GM18508 (cell line): ENCODE data around the gene NUP188.
"Not testable (repeated sequence)": the region's sequence is repeated elsewhere in the genome, so short reads cannot be mapped to it uniquely, and the experiment has no call there.

Experiments
- ATAC-seq: cut with Tn5 transposase; IDR thresholded peaks from one replicate; pipeline ENCODE4 v1.9.1; 2021; ENCODE audit warnings: moderate number of reproducible peaks; ENCODE audit not compliant: insufficient read depth, unreplicated experiment

The NUP188 gene

DNA sequence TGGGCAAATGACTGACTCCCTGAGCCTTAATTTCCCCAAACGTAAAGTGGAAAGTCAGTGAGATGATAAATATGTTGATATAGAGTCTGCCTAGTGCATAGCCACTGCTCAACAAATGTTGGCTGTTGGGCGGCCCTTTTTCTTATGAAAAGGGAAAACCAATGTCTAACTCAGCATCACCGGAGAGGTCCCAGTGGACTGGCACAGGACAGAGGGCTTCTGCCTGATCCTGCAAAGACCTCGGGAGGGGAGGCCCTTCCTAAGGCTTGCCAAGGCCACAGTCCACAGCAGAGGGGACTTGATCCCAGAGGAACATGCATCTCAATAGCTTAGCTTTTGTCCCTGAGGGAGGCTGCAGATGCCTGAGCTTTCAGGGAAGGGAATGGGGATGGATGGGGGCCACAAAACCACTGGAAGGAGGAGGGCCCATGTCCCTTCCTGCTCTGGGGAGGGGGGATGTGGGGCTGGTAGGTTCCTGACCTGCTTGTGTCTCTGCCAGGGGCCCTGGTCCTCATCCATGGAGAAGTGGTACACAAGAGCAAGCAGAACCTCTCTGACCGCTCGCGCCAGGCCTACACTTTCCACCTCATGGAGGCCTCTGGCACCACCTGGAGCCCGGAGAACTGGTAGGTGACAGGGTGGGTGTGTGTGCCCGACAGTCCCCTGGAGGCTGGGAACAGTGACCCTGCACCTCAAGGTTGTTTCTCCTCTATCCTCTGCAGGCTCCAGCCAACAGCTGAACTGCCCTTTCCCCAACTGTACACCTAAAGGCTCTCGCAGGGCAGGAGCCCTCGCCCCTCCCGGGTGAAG, 6.3 kb upstream of the NUP188 start:
- ATAC-seq, result no peak

DNA sequence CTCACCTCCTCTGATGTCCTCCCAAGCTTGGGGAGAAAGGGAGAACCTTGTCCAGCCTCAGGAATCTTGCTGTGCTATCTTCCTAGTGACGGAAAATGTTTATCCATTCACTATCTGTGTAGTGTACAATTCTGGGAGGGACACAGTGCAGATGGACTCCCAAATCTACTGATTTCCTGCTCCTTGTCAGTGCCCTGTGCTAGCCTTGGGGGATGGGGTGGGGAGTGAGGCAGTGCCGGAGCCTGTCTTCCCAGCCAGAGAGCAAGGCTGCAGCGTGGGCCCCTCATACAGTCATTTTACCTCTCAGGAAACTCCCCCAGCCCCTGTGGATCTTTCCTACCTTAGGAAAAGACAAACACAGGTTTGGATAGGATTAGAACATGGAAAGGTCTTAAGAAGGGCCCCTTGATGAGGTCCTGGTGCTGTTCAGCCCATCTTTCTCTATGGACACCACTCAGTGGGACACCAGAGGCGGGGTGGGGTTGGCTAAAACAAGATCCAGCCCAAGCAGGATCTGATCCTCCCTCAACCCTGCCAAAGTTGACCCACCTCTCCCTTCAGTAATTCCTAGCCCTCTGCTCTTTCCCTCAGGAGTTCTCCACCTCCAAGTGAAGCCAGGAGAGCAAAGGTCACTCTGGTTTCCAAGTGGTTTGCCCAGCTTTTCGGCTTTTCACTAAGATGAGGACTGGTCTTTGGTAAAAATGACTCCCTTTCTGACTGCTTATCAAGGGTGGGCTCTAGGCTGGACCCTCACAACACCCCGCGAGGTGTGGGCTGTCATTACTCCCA, 3.5 kb upstream of the NUP188 start:
- no peak for ATAC-seq

DNA sequence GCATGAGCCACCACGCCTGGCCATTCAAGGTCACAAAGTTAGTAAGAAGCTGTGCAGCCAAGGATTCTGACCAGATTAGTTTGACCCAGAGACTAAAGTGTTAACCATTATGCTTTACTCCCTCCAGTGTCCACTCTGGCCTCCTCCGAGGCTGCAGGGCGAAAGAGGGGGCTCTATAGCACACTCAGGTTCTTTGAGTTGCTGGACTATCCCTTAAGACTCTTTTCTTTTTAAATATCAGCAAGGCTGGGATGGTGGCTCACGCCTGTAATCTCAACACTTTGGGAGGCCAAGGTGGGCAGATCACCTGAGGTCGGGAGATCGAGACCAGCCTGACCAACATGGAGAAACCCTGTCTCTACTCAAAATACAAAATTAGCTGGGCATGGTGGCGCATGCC, 2.5 kb upstream of the NUP188 start:
- ATAC-seq, result not testable (repeated sequence)

DNA sequence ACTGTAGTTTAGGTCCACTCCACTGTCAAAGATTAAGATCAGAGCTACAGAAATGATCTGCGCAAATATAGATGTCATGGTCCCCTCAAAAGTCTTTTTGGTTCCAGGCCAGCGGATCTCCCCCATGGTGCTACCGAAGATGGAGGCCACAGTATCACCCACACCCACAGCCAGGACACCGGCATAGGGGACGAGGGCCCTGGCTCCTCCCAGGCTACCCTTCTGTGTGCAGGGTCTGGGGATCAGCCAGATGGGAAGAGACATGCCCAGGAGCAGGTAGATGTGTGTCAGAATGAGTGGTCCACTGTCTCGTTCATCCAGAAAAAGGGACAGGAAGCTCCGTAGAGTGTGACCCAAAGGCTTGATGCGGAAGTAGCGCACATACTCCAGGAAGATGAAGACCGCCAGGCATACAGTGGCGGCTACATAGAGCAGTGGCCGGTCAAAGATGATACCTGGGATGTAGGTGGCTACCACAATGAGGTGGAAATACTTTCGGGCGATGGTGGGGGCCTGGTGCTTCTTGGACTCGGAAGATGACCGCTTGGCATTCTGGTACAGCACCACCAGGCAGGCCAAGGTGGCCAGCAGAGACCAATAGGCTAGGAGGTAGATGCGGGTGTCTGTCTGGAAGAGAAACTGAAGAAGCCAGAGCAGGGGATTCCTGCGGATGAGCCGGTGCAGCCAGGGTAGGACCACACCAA, 1.5 kb upstream of the NUP188 start:
- no peak for ATAC-seq

DNA sequence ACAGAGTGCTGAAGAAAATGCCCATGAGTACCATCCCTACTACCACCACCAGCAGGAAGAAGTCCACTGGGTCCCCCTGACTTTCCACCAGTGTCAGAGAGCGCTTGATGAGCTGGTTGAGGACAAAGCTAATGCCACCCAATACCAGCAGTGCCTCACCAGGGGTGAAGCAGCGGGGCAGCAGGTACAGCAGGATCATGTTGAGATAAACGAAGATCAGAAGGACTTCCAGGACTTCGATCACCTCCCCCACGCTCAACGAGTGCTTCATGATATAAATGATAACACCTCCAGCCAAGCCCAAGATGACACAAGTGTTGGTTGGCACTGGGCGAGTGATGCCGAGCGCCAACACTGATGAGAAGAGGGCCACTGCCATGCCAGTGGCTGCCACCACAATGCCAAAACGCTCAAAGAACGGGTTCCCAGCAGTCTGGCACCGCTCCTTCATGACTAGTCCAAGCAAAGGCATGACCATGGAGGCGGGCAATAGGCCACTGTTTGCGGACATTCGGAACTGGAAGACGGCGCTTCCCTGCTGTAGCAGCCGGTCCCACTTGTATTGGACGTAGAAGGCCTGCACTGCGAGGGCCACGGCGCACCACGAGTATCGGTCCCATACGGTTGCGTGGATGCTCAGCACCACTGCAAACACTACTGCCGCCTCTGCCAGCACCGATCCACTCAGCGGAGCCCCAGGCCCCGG, 775 bp upstream of the NUP188 start:
- ATAC-seq, result no peak

DNA sequence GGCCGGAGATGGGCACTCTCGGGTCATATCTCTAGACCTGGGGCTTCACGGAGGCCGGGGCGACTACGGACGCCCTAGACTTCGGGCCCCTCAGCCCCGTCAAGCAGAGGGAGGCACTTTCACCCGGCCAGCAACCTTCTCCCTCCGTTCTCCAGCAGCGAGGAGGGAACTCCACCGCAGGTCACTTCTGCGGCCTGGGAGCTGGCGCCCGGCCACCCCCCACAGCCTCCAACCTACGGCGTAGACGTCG, 297 bp upstream of the NUP188 start:
- peak; percentile 25 for ATAC-seq

DNA sequence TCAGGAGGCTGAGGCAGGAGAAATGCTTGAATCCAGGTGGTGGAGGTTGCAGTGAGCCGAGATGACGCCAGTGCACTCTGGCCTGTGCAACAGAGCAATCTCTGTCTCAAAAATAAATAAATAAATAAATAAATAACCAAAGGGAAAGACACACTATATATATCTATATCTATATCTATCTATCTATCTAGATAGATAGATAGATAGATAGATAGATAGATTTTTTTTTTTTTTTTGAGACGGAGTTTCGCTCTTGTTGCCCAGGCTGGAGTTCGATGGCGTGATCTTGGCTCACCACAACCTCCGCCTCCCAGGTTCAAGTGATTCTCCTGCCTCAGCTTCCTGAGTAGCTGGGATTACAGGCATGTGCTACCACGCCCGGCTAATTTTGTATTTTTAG, 13.9 kb downstream of the NUP188 start:
- ATAC-seq, result not testable (repeated sequence)

DNA sequence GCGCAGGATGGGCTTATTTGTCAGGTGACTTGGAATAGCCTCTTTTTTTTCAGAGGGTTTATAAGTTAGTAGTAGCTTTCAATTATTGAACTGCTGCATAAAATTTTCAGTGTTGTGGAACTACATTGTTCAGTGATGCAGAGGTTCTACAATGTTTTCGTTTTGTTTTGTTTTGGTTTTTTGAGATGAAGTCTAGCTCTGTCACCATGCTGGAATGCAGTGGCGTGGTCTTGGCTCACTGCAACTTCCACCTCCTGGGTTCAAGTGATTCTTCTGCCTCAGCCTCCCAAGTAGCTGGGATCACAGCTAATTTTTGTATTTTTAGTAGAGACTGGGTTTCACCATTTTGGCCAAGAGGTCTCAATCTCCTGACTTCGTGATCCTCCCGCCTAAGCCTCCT, 22.0 kb downstream of the NUP188 start:
- no peak for ATAC-seq

DNA sequence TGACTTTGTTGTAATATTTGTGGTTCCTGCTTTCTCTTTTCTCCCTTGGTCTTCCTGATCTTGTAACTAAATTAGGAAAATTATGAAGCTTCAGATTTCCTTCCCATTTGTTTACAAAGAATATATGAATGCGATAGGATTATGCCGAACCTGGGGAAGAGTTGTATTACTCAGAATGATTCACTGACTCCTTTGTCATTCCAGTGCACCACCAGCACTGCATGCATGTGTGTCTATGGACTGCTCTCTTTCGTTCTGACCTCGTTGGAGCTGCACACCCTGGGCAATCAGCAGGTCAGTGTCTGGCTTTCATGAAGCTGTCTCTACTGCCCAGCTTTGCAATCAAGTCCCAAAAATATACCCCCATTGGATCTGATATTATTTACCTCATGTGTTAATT, 25.5 kb downstream of the NUP188 start:
- ATAC-seq, result no peak

DNA sequence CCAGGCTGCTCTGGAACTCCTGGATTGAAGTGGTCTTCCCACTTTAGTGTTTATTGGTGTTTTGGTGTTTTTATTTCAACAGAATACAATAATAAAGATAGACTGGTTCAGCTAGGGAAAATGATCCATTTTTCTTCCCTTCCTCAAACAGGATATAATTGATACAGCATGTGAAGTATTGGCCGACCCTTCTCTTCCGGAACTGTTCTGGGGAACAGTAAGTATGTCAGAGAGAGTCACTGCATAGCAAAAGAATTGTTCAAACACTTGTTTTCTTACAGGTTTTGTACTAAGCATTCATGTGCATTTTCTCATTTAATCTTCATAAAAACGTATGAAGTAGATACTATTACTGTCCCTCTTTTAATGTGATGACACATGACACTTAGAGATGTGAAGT, 31.6 kb downstream of the NUP188 start:
- no peak for ATAC-seq

DNA sequence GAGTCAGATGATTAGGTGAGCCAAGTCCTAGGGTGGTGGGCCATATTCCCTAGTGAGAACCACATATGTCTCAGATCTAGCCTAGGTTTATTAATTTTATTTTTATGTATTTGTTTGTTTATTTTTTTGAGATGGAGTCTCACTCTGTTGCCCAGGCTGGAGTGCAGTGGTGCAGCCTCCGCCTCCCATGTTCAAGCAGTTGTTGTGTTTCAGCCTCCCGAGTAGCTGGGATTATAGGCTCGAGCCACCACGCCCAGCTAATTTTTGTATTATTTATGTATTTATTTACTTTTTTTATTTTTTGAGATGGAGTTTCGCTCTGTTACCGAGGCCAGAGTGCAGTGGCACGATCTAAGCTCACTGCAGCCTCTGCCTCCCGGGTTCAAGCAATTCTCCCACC, 36.0 kb downstream of the NUP188 start:
- no peak for ATAC-seq

DNA sequence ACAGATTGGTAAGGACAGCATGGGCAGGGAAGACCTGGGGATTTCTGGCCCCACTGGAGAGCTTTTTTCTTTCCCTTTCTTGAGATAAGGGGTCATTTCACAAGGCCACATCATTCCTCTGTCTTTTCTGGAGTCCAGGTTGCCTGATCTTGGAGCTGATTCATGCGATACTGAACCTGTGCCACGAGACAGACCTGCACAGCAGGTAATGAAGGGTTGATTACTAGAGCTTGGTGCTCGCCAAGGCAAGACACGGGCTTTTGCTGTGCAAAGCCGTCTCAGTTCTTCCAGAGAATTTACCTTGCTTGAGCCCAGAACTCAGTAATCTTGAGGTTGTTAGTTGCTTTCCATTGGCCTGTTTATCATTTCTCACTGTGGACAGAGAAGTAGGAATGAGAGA, 39.2 kb downstream of the NUP188 start:
- ATAC-seq, result no peak

DNA sequence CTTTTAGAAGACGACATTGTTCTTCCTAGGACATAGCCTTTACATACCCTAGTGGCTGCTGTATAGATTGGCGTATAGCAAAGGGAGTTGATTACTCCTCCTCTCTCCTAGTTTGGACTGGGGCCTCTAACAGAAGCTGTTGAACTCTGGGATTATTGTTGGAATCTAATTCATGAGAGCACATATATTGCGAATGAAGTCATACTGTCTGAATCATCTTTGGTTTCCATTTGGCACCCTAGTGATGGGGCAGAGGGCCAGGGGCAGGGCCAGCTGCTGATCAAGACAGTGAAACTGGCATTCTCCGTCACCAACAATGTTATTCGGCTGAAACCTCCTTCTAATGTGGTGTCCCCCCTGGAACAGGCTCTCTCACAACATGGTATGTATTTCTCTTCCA, 40.3 kb downstream of the NUP188 start:
- no peak for ATAC-seq

DNA sequence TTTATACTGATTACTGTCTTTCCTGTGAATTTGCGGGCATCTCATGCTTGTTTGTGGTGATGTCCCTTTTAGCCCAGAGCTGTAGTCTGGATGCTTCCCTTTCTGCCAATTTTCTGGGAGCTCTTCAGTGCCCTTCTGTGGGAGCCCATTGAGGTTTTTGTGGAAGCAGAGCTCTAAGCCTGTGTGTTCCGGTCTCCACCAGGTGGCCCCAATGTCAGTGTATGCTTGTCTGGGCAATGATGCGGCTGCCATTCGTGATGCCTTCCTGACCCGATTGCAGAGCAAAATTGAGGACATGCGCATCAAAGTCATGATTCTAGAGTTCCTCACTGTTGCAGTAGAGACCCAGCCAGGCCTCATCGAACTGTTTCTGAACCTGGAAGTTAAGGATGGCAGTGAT, 45.5 kb downstream of the NUP188 start:
- no peak for ATAC-seq

DNA sequence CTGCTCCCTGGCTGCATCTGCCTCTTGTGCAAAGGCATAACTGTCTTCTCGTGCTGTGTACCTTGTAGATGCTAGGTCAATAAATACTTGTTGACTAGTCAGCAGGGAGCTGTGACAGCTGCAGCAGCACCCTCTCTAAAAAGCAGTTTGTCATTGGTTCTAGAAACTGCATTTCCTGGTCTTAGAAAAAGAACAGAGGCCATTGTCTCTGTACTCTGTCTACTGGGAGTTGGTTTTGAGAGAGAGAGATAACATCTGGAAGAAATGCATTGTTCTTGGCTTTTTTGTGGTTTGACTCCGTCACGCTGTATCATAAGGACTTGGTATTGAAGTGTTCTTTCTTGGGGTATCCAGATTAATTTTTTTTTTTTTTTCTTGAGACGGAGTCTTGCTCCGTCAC, 48.3 kb downstream of the NUP188 start:
- no peak for ATAC-seq

DNA sequence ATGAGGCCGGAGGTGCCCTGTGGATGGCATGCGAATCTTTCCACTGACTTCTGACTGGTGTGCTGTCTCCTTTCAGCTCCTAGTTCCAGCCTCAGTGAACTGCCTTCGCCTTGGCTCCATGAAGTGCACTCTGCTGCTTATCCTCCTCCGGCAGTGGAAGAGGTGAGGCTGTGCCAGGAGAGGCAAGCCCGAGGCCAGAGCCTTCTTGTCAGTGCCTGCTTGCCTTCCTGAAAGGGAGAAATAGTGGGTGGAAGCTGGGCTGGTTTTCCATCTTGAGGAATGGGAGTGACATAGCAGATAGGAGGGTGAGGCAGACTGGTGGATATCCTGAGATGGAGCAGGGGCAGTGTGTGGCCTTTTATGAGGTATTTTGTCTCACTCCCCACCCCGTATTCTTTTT, 51.0 kb downstream of the NUP188 start:
- no peak for ATAC-seq

DNA sequence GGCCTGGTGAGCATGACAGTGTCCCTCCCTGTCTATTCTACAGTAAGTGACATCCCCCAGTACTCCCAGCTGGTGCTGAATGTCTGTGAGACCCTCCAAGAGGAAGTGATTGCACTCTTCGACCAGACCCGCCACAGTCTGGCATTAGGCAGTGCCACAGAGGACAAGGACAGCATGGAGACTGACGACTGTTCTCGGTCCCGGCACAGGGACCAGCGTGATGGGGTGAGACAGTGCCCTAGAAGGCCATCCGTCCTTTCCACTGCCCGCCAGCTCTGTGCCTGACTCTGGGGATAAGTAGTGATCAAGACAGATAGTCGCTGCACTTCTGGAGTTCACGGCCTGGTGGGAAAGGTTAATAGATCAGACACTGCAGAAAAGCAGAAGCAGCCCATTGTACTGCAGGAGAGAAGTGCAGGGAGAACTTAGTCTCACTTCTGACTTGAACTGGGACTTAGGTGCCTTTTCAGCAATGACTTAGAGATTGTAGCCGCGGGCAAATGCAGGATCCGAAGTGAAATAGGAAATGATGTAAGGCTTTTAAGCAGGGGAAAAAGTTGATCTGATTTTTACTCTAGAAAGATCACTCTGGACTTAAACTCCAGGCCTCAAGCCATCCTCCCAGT, 52.2 kb downstream of the NUP188 start:
- ATAC-seq, result no peak

DNA sequence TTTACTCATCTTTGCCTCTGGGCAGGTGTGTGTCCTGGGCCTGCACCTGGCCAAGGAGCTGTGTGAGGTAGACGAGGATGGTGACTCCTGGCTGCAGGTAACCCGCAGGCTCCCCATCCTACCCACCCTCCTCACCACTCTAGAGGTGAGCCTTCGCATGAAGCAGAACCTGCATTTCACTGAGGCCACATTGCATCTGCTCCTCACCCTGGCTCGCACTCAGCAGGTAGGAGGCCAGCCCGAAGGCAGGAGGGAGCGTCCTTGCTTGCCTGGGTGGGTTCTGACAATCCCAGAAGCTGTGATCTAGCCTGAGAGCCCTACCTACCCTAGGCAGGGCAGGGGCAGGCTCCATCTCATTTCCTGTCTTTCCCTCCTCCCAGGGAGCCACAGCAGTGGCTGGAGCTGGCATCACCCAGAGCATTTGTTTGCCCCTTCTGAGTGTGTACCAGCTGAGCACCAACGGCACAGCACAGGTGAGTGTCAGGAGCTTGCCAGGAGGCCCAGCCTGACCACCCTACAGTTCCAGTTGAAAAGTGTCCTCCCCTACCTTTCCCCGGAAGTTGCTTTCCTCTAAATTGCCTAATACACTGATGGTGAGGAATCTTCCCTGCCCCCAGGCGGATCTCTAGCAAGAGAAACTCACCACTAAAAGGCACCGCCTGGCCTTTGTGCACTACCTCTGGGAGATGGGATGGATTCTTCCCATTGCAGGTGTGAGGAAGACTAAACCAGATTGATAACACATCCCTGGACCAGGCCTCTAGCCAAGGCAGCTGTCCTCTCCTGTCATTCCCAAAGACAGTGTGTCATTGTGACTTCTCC, 54.2 kb downstream of the NUP188 start:
- no peak for ATAC-seq

DNA sequence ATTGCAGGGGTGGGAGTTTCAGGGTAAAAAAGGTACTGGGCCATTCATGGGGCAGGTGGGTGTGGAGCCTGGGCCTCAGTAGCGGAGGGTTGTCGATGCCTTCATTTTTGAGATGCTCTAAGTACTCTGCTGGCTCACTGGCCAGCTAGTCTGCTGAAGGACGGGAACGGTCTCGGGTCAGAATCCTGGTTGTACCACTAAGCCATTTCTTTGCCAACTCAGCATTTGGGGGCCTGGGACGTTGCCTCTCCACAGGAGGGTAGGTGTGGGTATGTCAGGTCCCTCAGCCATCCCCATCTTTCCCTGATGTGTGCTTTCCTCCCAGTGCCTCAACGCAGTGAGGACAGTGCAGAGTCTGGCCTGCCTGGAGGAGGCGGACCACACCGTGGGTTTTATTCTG, 55.5 kb downstream of the NUP188 start:
- ATAC-seq, result no peak

DNA sequence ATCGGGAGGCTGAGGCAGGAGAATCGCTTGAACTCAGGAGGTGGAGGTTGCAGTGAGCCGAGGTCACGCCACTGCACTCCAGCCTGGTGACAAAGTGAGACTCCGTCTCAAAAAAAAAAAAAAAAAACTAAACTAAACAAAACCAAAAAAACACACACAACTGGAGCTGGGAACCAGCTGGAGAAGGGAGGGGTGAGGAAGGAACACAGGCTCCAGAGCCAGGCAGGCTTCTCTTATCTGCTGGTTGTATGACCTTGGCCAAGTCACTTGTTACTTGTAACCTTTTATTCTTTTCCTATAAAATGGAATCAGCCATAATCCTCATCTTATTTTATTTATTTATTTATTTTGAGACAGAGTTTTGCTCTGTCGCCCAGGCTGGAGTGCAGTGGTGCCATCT, 56.7 kb downstream of the NUP188 start:
- ATAC-seq, result not testable (repeated sequence)
